ENCODE measurements around the gene RASL11B.

Gene RASL11B

DNA sequence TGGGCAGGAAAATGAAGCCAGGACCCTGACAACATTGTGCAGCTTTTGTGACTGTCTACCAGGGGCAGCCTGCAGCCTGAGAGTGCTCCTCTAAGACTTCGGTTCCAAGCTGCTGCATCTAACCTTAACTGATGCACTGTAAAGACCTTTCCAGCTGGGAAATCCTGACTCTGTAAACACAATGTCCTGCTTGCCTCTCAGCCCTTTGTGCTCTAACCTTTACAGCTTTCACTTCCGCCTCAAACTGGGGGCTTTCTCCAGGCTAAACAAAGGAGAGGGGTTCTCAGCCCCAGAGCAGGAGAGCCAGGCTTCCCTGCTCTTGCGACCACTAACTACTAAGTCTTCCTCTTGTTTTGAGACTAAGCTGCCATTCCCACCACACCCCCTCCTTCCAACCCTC is 19.3 kb upstream of the RASL11B start:
- TF ChIP-seq FOXK2 (IDR thresholded peaks at IDR 0.05) (no peak), HDGF (IDR thresholded peaks at IDR 0.05; ENCODE audit: borderline replicate concordance) (no peak), SP1 (IDR thresholded peaks at IDR 0.05) (no peak), ELF4 (IDR thresholded peaks at IDR 0.05) (no peak), ZNF384 (IDR thresholded peaks at IDR 0.05) (no peak), FOXM1 (IDR thresholded peaks at IDR 0.05; ENCODE audit: borderline replicate concordance) (no peak), L3MBTL2 (conservative IDR thresholded peaks at IDR 0.05) (no peak)
- DNase-seq (ENCODE audit: extremely low spot score): no peak
- ChIA-PET POLR2A (no interaction called here), CTCF (interaction anchor here (0.6 kb wide), 1 partner anchor 1371 kb away, joined by 5 read pairs; no protein-coding TSS in a partner anchor)

DNA sequence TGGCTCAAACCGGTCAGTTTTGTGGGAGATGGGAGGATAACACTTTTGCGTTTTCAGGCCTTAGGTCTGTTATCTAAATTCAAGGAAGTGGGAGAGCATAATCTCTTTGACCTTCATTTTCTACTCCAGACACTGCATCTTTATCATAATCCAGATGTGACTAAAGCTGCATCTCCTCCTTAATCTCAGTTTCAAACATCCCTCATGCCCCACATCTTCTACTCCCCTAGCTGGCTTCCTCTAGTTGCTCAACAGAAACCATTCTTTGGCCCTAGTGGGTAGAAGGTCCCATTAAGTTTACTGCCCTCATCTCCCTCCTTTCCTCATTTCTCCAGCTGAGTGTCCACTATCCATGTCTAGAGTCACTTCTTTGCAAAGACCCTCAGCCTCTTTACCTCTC is 18.8 kb upstream of the RASL11B start:
- CTCF ChIA-PET: interaction anchor here (0.6 kb wide), 1 partner anchor 1371 kb away, joined by 5 read pairs; no protein-coding TSS in a partner anchor
- TF ChIP-seq FOXM1 (IDR thresholded peaks at IDR 0.05; ENCODE audit: borderline replicate concordance): no peak
- TF ChIP-seq SP1 (IDR thresholded peaks at IDR 0.05): no peak
- no peak for TF ChIP-seq SUZ12 (IDR thresholded peaks at IDR 0.05)
- no peak for TF ChIP-seq NFRKB (IDR thresholded peaks at IDR 0.05)
- no peak for TF ChIP-seq ZNF384 (IDR thresholded peaks at IDR 0.05)
- no peak for TF ChIP-seq HDGF (IDR thresholded peaks at IDR 0.05; ENCODE audit: borderline replicate concordance)
- no peak for TF ChIP-seq CTBP1 (IDR thresholded peaks at IDR 0.05; ENCODE audit: borderline replicate concordance)
- no peak for TF ChIP-seq LEF1 (IDR thresholded peaks at IDR 0.05; ENCODE audit: borderline replicate concordance)
- no peak for TF ChIP-seq ELF4 (IDR thresholded peaks at IDR 0.05)
- TF ChIP-seq L3MBTL2 (conservative IDR thresholded peaks at IDR 0.05): no peak
- no peak for TF ChIP-seq TARDBP (IDR thresholded peaks at IDR 0.05)
- TF ChIP-seq BHLHE40 (IDR thresholded peaks at IDR 0.05; ENCODE audit: borderline replicate concordance): no peak
- no peak for TF ChIP-seq ARNT (IDR thresholded peaks at IDR 0.05)
- TF ChIP-seq, protein P1, sequence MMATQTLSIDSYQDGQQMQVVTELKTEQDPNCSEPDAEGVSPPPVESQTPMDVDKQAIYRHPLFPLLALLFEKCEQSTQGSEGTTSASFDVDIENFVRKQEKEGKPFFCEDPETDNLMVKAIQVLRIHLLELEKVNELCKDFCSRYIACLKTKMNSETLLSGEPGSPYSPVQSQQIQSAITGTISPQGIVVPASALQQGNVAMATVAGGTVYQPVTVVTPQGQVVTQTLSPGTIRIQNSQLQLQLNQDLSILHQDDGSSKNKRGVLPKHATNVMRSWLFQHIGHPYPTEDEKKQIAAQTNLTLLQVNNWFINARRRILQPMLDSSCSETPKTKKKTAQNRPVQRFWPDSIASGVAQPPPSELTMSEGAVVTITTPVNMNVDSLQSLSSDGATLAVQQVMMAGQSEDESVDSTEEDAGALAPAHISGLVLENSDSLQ (IDR thresholded peaks at IDR 0.05): no peak
- TF ChIP-seq FOXK2 (IDR thresholded peaks at IDR 0.05): no peak
- no peak for TF ChIP-seq FOXA1 (IDR thresholded peaks at IDR 0.05)
- DNase-seq (ENCODE audit: extremely low spot score): no peak
- POLR2A ChIA-PET: no interaction called here

DNA sequence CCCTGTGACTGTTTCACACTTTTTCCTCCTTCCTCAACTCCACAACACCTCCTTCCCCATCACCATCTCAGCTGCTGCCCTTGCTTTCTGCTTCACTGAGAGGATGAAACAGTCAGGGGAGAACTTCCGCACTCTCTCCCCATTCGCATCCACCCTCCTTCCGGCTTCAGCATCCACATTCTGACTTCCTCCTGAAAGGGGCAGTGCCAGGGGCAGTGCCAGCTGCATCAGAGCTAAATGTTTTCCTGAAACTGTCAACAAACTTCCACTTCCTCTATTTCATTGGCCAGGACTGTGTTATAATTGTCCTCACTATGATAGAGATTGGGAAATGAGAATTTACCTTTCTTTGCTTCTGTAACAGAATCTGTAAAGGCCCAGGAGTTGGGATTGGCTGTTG is 18.2 kb upstream of the RASL11B start:
- TF ChIP-seq, protein P1 (IDR thresholded peaks at IDR 0.05): no peak
- TF ChIP-seq NFRKB (IDR thresholded peaks at IDR 0.05) (no peak), LEF1 (IDR thresholded peaks at IDR 0.05; ENCODE audit: borderline replicate concordance) (no peak), FOXK2 (IDR thresholded peaks at IDR 0.05) (no peak), FOXA1 (IDR thresholded peaks at IDR 0.05) (no peak), BHLHE40 (IDR thresholded peaks at IDR 0.05; ENCODE audit: borderline replicate concordance) (no peak), SUZ12 (IDR thresholded peaks at IDR 0.05) (no peak), TARDBP (IDR thresholded peaks at IDR 0.05) (no peak), L3MBTL2 (conservative IDR thresholded peaks at IDR 0.05) (no peak)
- ChIA-PET POLR2A (no interaction called here), CTCF (no interaction called here)
- no peak for DNase-seq (ENCODE audit: extremely low spot score)

DNA sequence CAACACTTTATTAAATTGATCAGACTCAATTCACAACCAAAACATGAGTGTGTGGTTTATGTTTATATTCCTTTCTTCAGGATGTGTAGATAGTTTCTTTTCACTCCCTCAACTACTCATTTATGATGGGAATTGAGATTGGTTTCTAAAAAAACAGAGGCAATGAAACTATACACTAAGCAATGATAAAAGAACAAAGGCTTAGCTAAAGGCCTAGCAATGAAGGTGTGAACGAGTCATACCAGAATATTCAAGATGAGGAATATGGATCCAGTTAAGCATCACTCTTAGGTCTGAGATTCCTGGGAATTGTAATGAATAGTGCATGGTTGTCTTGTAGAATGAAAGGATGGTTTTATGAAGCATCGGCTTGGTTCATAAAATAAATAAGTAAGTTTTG is 17.5 kb upstream of the RASL11B start:
- no peak for TF ChIP-seq HDGF (IDR thresholded peaks at IDR 0.05; ENCODE audit: borderline replicate concordance)
- no peak for TF ChIP-seq ZNF384 (IDR thresholded peaks at IDR 0.05)
- TF ChIP-seq TARDBP (IDR thresholded peaks at IDR 0.05): no peak
- no peak for TF ChIP-seq SP1 (IDR thresholded peaks at IDR 0.05)
- TF ChIP-seq ELF4 (IDR thresholded peaks at IDR 0.05): no peak
- no peak for TF ChIP-seq SUZ12 (IDR thresholded peaks at IDR 0.05)
- no peak for TF ChIP-seq FOXA1 (IDR thresholded peaks at IDR 0.05)
- no peak for TF ChIP-seq FOXK2 (IDR thresholded peaks at IDR 0.05)
- TF ChIP-seq, protein P1 (IDR thresholded peaks at IDR 0.05): no peak
- no peak for TF ChIP-seq L3MBTL2 (conservative IDR thresholded peaks at IDR 0.05)
- TF ChIP-seq BHLHE40 (IDR thresholded peaks at IDR 0.05; ENCODE audit: borderline replicate concordance): no peak
- DNase-seq (ENCODE audit: extremely low spot score): no peak
- POLR2A ChIA-PET: no interaction called here
- CTCF ChIA-PET: no interaction called here

DNA sequence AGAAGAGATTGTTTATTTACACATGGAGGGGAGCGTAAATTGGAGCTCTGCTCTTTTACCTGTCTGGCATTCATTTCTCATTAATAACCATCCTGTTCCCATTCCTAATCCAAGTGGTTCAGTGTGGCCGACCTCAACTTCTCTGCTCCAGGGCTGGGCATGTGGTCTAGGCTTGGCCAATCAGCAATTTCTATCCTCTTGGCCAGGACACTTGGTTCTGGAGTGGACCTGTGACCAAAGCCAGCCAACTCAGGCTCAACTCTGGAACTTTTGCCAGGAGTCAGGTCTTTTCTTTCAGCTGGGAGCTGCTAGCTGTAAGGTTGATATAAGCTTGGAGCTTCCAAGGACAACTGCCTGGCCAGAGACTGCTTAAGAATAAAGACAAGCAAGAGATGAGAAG is 15.6 kb upstream of the RASL11B start:
- ChIA-PET CTCF (no interaction called here), POLR2A (interaction anchor here (1.8 kb wide), 1 partner anchor 124 kb away, joined by 5 read pairs; no protein-coding TSS in a partner anchor)
- no peak for DNase-seq (ENCODE audit: extremely low spot score)
- TF ChIP-seq TARDBP (IDR thresholded peaks at IDR 0.05) (no peak), FOXM1 (IDR thresholded peaks at IDR 0.05; ENCODE audit: borderline replicate concordance) (no peak)

DNA sequence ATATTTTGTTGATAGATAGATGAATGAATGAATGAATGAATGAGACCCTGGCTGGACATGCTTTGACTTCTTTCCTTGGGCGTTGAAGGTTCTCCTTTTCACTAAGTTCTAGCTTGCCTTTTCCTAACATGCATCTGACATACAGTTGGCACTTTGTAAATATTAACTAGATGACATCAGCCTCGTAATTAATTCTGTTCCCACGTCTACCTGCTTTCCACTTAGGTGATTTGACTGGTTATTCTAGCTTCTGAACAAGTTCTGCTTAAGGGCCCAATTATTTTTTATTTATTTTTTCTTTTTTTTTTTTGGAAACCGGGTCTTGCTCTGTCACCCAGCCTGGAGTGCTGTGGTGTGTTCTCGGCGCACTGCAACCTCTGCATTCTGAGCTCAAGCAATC is 13.9 kb upstream of the RASL11B start:
- no peak for TF ChIP-seq SUZ12 (IDR thresholded peaks at IDR 0.05)
- no peak for TF ChIP-seq FOXM1 (IDR thresholded peaks at IDR 0.05; ENCODE audit: borderline replicate concordance)
- TF ChIP-seq BHLHE40 (IDR thresholded peaks at IDR 0.05; ENCODE audit: borderline replicate concordance): no peak
- no peak for TF ChIP-seq ZNF384 (IDR thresholded peaks at IDR 0.05)
- TF ChIP-seq FOXA1 (IDR thresholded peaks at IDR 0.05): no peak
- TF ChIP-seq NFRKB (IDR thresholded peaks at IDR 0.05): no peak
- TF ChIP-seq L3MBTL2 (conservative IDR thresholded peaks at IDR 0.05): no peak
- TF ChIP-seq SP1 (IDR thresholded peaks at IDR 0.05): no peak
- TF ChIP-seq, protein P1 (IDR thresholded peaks at IDR 0.05): no peak
- no peak for TF ChIP-seq FOXK2 (IDR thresholded peaks at IDR 0.05)
- no peak for TF ChIP-seq TARDBP (IDR thresholded peaks at IDR 0.05)
- no peak for TF ChIP-seq ELF4 (IDR thresholded peaks at IDR 0.05)
- POLR2A ChIA-PET: interaction anchor here (1.0 kb wide), 1 partner anchor 12 kb away, joined by 3 read pairs; no protein-coding TSS in a partner anchor
- CTCF ChIA-PET: no interaction called here
- DNase-seq (ENCODE audit: extremely low spot score): no peak
